ENCODE results near the gene CPA4.

Gene CPA4

GRCh38 chr7:130358471-130358870, 65.5 kb downstream of the CPA4 start:
- intact Hi-C loops (cut with DNase I): no loop called here
- DNase-seq: peak in 1 of 10 donors; percentile 5

GRCh38 chr7:130359276-130359857, 66.4 kb downstream of the CPA4 start:
- DNase-seq: peak in 1 of 10 donors; percentile 56
- intact Hi-C loops (cut with DNase I): no loop called here

GRCh38 chr7:130360518-130360917, 67.6 kb downstream of the CPA4 start:
- no peak for DNase-seq
- intact Hi-C loops (cut with DNase I): no loop called here

GRCh38 chr7:130361681-130362080, 68.7 kb downstream of the CPA4 start:
- peak in 1 of 10 donors; percentile 52 for DNase-seq

GRCh38 chr7:130362251-130362816, 69.4 kb downstream of the CPA4 start:
- DNase-seq: peak in 1 of 10 donors; percentile 26
- intact Hi-C loops (cut with DNase I): no loop called here

More at GRCh38 chr7:130361681-130362080, 68.7 kb downstream of the CPA4 start:
- intact Hi-C loops (cut with DNase I): no loop called here

- intact Hi-C loops (cut with DNase I): no loop called here
- DNase-seq: peak in 1 of 10 donors; percentile 16
Measured at GRCh38 chr7:130363026-130363847, 70.3 kb downstream of the CPA4 start.

GRCh38 chr7:130364451-130364850, 71.5 kb downstream of the CPA4 start:
- DNase-seq: peak in 2 of 10 donors; percentile 38 to 73

GRCh38 chr7:130365088-130365487, 72.1 kb downstream of the CPA4 start:
- intact Hi-C loops (cut with DNase I): no loop called here
- peak in 1 of 10 donors; percentile 38 for DNase-seq

More at GRCh38 chr7:130364451-130364850, 71.5 kb downstream of the CPA4 start:
- intact Hi-C loops (cut with DNase I): no loop called here

- peak in 3 of 10 donors; percentile 26 to 69 (median 32) for DNase-seq
- intact Hi-C loops (cut with DNase I): no loop called here
Measured at GRCh38 chr7:130365511-130366441, 72.8 kb downstream of the CPA4 start.

- DNase-seq: peak in 1 of 10 donors; percentile 39
- intact Hi-C loops (cut with DNase I): no loop called here
Measured at GRCh38 chr7:130366564-130366963, 73.6 kb downstream of the CPA4 start.

- DNase-seq: peak in 1 of 10 donors; percentile 11
- intact Hi-C loops (cut with DNase I): no loop called here
Measured at GRCh38 chr7:130367088-130367755, 74.3 kb downstream of the CPA4 start.

GRCh38 chr7:130367836-130368746, 75.1 kb downstream of the CPA4 start:
- DNase-seq: peak in 1 of 10 donors; percentile 41
- intact Hi-C loops (cut with DNase I): no loop called here

- peak in 2 of 10 donors; percentile 8 to 35 for DNase-seq
Measured at GRCh38 chr7:130369110-130369711, 76.2 kb downstream of the CPA4 start.

GRCh38 chr7:130369831-130370550, 77.0 kb downstream of the CPA4 start:
- intact Hi-C loops (cut with DNase I): no loop called here
- peak in 2 of 10 donors; percentile 20 to 31 for DNase-seq

More at GRCh38 chr7:130369110-130369711, 76.2 kb downstream of the CPA4 start:
- intact Hi-C loops (cut with DNase I): no loop called here

- intact Hi-C loops (cut with DNase I): no loop called here
- DNase-seq: peak in 2 of 10 donors; percentile 12 to 66
Measured at GRCh38 chr7:130371046-130371445, 78.1 kb downstream of the CPA4 start.

GRCh38 chr7:130372402-130373165, 79.6 kb downstream of the CPA4 start:
- no peak for DNase-seq
- intact Hi-C loops (cut with DNase I): no loop called here

Data from posterior cingulate gyrus (tissue), 11 donors.